K562 (cell line): Measurements from ENCODE around the gene PHYHIPL. TPM values are rescaled to one million over a fixed set of nuclear protein-coding genes. Genes with fewer than 3 reads are reported as not detected.

Experiments
- ATAC-seq: fragments of 200-7000 bp; cut with Tn5 transposase; 3 replicates; pipeline ENCODE4 v1.9.1; 2020; ENCODE audit warnings: moderate library complexity
- BruUV-seq: library from RNA; stranded (reverse); fragments of 400-500 nt; replicated peaks from 2 replicates; lab custom pipeline; 2021; lab: Mats Ljungman, UMichigan
- CTCF ChIA-PET: fragments of 300-600 bp; formaldehyde crosslinking; extraction: SDS; loops from one replicate; lab custom pipeline; 2021; ENCODE audit warnings: low intra/inter-chr PET ratio; lab: Yijun Ruan, JAX
- POLR2A ChIA-PET: fragments of 300-600, 350-650 bp; sonication (Branson Sonifier 250); formaldehyde crosslinking; extraction: SDS; loops from one replicate; lab custom pipeline; 2021; ENCODE audit warnings: antibody characterized with exemption, inconsistent platforms; lab: Yijun Ruan, JAX
- DNase-seq, 4 experiments: peaks; one replicate each; pipeline versions ENCODE4 v3.0.0 to v3.0.0-alpha.2; 2011 to 2018; ENCODE audit warnings: low spot score in 3 of 4, mixed read lengths in 3 of 4; ENCODE audit errors: extremely low read depth in 1 of 4
- FAIRE-seq: peaks from 2 replicates; lab custom pipeline; 2011; peaks lifted over from hg19 to GRCh38; lab: Jason Lieb, UNC
- H2AFZ ChIP-seq: 2 replicates; pipeline ENCODE4 v1.6.0; 2011; ENCODE audit warnings: low read depth, low read length, control low read depth, inconsistent platforms
- H3K27ac ChIP-seq: fragments of 200-600 bp; 3 replicates; pipeline ENCODE4 v1.8.0; 2011; ENCODE audit warnings: low read depth, mild to moderate bottlenecking, control low read depth, inconsistent platforms, low read length, moderate library complexity, mixed read lengths; ENCODE audit errors: extremely low read depth
- H3K27me3 ChIP-seq, 2 experiments: fragments of 300-600 bp in 1 of 2; 2 replicates in 1 of 2; 3 replicates in 1 of 2; pipeline versions ENCODE4 v1.6.0 to v1.8.0; 2011; ENCODE audit warnings: inconsistent platforms in 2 of 2, low read length in 2 of 2, mild to moderate bottlenecking in 1 of 2, mixed read lengths in 1 of 2, moderate library complexity in 1 of 2; ENCODE audit not compliant: control insufficient read depth in 2 of 2, insufficient read depth in 2 of 2
- H3K36me3 ChIP-seq: fragments of 300-600 bp; 3 replicates; pipeline ENCODE4 v1.8.0; 2011; ENCODE audit warnings: mild to moderate bottlenecking, low read length, inconsistent platforms; ENCODE audit not compliant: control insufficient read depth, insufficient read depth
- H3K4me1 ChIP-seq, 2 experiments: fragments of 200-600 bp in 1 of 2; replicated peaks in 1 of 2; 2 replicates in 1 of 2; 3 replicates in 1 of 2; pipeline versions ENCODE4 v1.5.1 to v1.8.0; 2011; ENCODE audit warnings: inconsistent platforms in 2 of 2, low read length in 2 of 2, mild to moderate bottlenecking in 1 of 2, mixed read lengths in 1 of 2, moderate library complexity in 1 of 2; ENCODE audit not compliant: control insufficient read depth in 2 of 2, insufficient read depth in 2 of 2
- H3K4me2 ChIP-seq: 2 replicates; pipeline ENCODE4 v1.6.1; 2011; ENCODE audit warnings: low read length, control low read depth, inconsistent platforms, mixed read lengths; ENCODE audit not compliant: insufficient read depth
- H3K4me3 ChIP-seq: fragments of 200-600 bp; sonication (generic), shearing (Covaris generic); 2 replicates; pipeline ENCODE4 v1.5.1; 2016; ENCODE audit warnings: control low read depth, inconsistent platforms
- H3K79me2 ChIP-seq: fragments of 200-600 bp; 3 replicates; pipeline ENCODE4 v1.8.0; 2011; ENCODE audit warnings: low read length, inconsistent platforms; ENCODE audit not compliant: control insufficient read depth, insufficient read depth
- H3K9ac ChIP-seq, 2 experiments: 2 replicates each; pipeline versions ENCODE4 v1.6.0 to v1.6.1; 2011; ENCODE audit warnings: low read depth in 2 of 2, low read length in 2 of 2, control low read depth in 1 of 2, inconsistent platforms in 1 of 2, mild to moderate bottlenecking in 1 of 2, mixed read lengths in 1 of 2; ENCODE audit not compliant: insufficient read depth in 1 of 2
- H3K9me1 ChIP-seq: one replicate; pipeline ENCODE4 v1.6.0; 2011; ENCODE audit warnings: inconsistent platforms, mild to moderate bottlenecking, low read length, moderate library complexity; ENCODE audit not compliant: control insufficient read depth, insufficient read depth
- H3K9me3 ChIP-seq: replicated peaks from 2 replicates; pipeline ENCODE4 v1.5.1; 2011; ENCODE audit warnings: low read depth, low read length, inconsistent platforms; ENCODE audit not compliant: control insufficient read depth, insufficient read depth
- H4K20me1 ChIP-seq: replicated peaks from 2 replicates; pipeline ENCODE4 v1.6.1; 2011; ENCODE audit warnings: low read length, inconsistent platforms, mixed read lengths; ENCODE audit not compliant: control insufficient read depth, insufficient read depth
- KLF13 ChIP-seq: fragments of 450-650 bp; IDR thresholded peaks from 2 replicates; pipeline ENCODE4 v1.6.1; 2016; ENCODE audit warnings: missing genetic modification characterization, low read depth, mild to moderate bottlenecking, missing compliant biosample characterization, moderate library complexity, borderline replicate concordance
- NEUROD1 ChIP-seq: fragments of 150-350 bp; IDR thresholded peaks from 2 replicates; pipeline ENCODE4 v1.6.1; 2014; ENCODE audit warnings: borderline replicate concordance, low read length, low read depth; ENCODE audit not compliant: partially characterized antibody
- STAT5A ChIP-seq: IDR thresholded peaks from 2 replicates; pipeline ENCODE4 v1.6.1; 2012; ENCODE audit warnings: low read length, inconsistent platforms, borderline replicate concordance
- TRIM24 ChIP-seq, 2 experiments: fragments of 450-650 bp; IDR thresholded peaks; 2 replicates each; pipeline ENCODE4 v1.6.1; 2016
- ZFPM2 ChIP-seq: fragments of 250-450 bp; sonication (Bioruptor Pico); IDR thresholded peaks from 2 replicates; pipeline ENCODE4 v1.5.1; 2022; ENCODE audit warnings: mild to moderate bottlenecking
- ZNF274 ChIP-seq: IDR thresholded peaks from 2 replicates; pipeline ENCODE4 v1.6.1; 2011; ENCODE audit warnings: low read depth, mild to moderate bottlenecking, low read length, moderate library complexity, borderline replicate concordance
- ZNF717 ChIP-seq: fragments of 250-450 bp; sonication (Bioruptor Pico); IDR thresholded peaks from 2 replicates; pipeline ENCODE4 v1.5.0; 2021
- WGBS: fragments of 100-300 bp; shearing (Covaris generic); methylation state at CpG from one replicate; pipeline ENCODE4 v1.1.6; 2016; ENCODE audit warnings: low coverage, mixed read lengths; ENCODE audit not compliant: insufficient coverage; ENCODE audit errors: missing lambda C conversion rate; 5-methylcytosine and 5-hydroxymethylcytosine counted together
- in situ Hi-C: fragments of 300-500 bp; cut with MboI; formaldehyde crosslinking; loops from 4 replicates; pipeline ENCODE4 v1.15.0; 2018; ENCODE audit warnings: inconsistent platforms, mixed read lengths
- intact Hi-C: fragments of 100-400 bp; cut with micrococcal nuclease; formaldehyde crosslinking; loops from 2 replicates; pipeline ENCODE4 v1.14.2; 2022
- polyA plus RNA-seq, 8 experiments: library from polyadenylated mRNA; depleted of rRNA in 4 of 8; stranded (reverse) in 5 of 8; unstranded in 3 of 8; fragments of >200 nt; fragmentation: Nextera tagmentation in 2 of 8; fragmentation: Illumina TruSeq in 1 of 8; extraction: Ambion mirVana in 2 of 8; extraction: Trizol in 1 of 8; gene quantifications; 2 replicates each; pipeline versions ENCODE4 v1.2.1 to v1.2.3, GENCODE V29; 2011 to 2014; ENCODE audit warnings: inconsistent platforms in 1 of 8, missing spikeins in 1 of 8
- total RNA-seq, 7 experiments: library from RNA; depleted of rRNA in 6 of 7; stranded (reverse); fragments of >200 nt in 6 of 7; fragmentation: Illumina TruSeq in 2 of 7; extraction: Trizol in 2 of 7; gene quantifications; 2 replicates each; pipeline versions ENCODE4 v1.2.1 to v1.2.3, GENCODE V29; 2011 to 2021; ENCODE audit warnings: low replicate concordance in 1 of 7
- TF ChIP-seq, protein P1 (sequence below): sonication (generic); formaldehyde crosslinking; IDR thresholded peaks from 2 replicates; pipeline ENCODE4 v1.8.0; 2022; ENCODE audit warnings: mild to moderate bottlenecking, missing genetic modification reagents

The PHYHIPL gene
- total and polyA plus RNA-seq, 9 of the 15 experiments (the other 6 are each of a cell fraction or from before 2014, with no cell fraction given) = not detected

DNA sequence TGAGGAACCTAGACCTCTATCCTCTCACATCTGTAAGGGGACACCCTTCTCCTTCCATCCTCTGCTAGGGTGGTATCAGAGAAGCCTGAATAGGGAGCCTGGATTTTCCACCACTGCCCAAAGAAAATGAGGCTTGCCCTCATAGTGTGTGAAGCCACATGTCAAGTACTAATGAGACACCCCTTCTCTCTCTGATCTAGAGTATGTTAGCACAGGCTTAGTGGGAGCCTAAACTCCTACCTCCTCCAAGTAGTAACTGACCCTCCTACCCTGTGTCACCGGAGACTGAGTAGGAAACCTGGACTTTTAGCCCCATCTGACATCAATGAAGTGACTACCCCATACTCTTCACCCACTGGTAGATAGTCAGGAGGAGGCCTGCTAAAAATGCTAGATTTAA lies 65.6 kb downstream of the PHYHIPL start:
- BruUV-seq = no TSS peak

More for the DNA sequence above, 65.6 kb downstream of the PHYHIPL start:
- WGBS = 0% methylated on average over 1 of the region's 1 CpG
- no peak overlapping the region for H2AFZ ChIP-seq
- no peaks in the 10 kb centered on the region for H3K4me1 ChIP-seq
- intact Hi-C loops = loop anchor here (10.0 kb wide), 1 partner anchor 783 kb away; no protein-coding TSS in a partner anchor
- in situ Hi-C loops = no loop called here
- no peak overlapping the region for H3K27ac ChIP-seq
- FAIRE-seq = no peak
- no peak overlapping the region for H3K4me3 ChIP-seq
- no peaks in the 10 kb centered on the region for H3K79me2 ChIP-seq
- no peak for ATAC-seq
- H3K27me3 ChIP-seq = no peaks in the 10 kb centered on the region
- ChIA-PET POLR2A (no interaction called here), CTCF (no interaction called here)
- no peaks in the 10 kb centered on the region for H3K36me3 ChIP-seq
- no peak for DNase-seq
- no peaks in the 10 kb centered on the region for H3K9me3 ChIP-seq
- no peak overlapping the region for H3K4me2 ChIP-seq
- H3K9ac ChIP-seq = no peak overlapping the region
- H4K20me1 ChIP-seq = no peaks in the 10 kb centered on the region
- no peaks in the 10 kb centered on the region for H3K9me1 ChIP-seq
- no peak for TF ChIP-seq TRIM24 (IDR thresholded peaks at IDR 0.05)
- TF ChIP-seq KLF13 (tag) = no peak
- TF ChIP-seq STAT5A = no peak
- TF ChIP-seq, protein P1, sequence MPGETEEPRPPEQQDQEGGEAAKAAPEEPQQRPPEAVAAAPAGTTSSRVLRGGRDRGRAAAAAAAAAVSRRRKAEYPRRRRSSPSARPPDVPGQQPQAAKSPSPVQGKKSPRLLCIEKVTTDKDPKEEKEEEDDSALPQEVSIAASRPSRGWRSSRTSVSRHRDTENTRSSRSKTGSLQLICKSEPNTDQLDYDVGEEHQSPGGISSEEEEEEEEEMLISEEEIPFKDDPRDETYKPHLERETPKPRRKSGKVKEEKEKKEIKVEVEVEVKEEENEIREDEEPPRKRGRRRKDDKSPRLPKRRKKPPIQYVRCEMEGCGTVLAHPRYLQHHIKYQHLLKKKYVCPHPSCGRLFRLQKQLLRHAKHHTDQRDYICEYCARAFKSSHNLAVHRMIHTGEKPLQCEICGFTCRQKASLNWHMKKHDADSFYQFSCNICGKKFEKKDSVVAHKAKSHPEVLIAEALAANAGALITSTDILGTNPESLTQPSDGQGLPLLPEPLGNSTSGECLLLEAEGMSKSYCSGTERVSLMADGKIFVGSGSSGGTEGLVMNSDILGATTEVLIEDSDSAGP = no peak
- TF ChIP-seq ZFPM2 (CRISPR knock-in tag) = no peak
- no peak for TF ChIP-seq ZNF717
- TF ChIP-seq ZNF274 = no peak
- TF ChIP-seq NEUROD1 = no peak
